Limb (tissue), 2 donors: ENCODE measurements around the gene CGB1.

ENCODE experiments used
- DNase-seq, 2 donors: peaks; one replicate each; pipeline ENCODE4 v3.0.0-alpha.2; 2016; ENCODE audit errors: extremely low spot score in 2 of 2

The CGB1 gene

GRCh38 chr19:48997972-48998371 lies 38.7 kb downstream of the CGB1 start:
- DNase-seq, result no peak

DNA sequence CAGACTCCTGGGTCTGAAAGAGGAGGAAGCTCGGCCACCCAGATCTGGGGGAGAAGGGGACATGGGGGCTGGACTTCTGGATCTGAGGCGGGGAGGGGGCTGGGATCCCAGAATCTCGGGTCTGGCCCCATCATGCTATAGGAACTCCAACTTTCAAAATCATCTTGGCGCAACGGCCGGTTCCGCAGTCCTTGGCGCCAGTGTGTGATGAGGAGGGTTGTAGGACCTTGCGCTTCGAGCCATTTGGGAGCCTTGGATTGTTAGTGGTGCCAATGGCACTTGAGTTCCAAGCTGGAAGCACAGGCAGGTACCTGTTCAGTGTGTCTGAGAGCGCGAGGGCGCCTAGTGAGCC lies 42.7 kb downstream of the CGB1 start:
- DNase-seq, result no peak

GRCh38 chr19:48993175-48994034 lies 43.3 kb downstream of the CGB1 start, which contains the start of the genes GYS1 and RUVBL2:
TSS of gene GYS1 (minus strand) at chr19:48993309. CDS start at chr19:48993112, 197 bp downstream.
TSS of gene RUVBL2 (plus strand) at chr19:48993887. CDS start at chr19:48993912, 25 bp downstream.
- peak; percentile 99 to 100 for DNase-seq

- DNase-seq, result no peak
Observed at GRCh38 chr19:48992581-48993174, 44.0 kb downstream of the CGB1 start.

DNA sequence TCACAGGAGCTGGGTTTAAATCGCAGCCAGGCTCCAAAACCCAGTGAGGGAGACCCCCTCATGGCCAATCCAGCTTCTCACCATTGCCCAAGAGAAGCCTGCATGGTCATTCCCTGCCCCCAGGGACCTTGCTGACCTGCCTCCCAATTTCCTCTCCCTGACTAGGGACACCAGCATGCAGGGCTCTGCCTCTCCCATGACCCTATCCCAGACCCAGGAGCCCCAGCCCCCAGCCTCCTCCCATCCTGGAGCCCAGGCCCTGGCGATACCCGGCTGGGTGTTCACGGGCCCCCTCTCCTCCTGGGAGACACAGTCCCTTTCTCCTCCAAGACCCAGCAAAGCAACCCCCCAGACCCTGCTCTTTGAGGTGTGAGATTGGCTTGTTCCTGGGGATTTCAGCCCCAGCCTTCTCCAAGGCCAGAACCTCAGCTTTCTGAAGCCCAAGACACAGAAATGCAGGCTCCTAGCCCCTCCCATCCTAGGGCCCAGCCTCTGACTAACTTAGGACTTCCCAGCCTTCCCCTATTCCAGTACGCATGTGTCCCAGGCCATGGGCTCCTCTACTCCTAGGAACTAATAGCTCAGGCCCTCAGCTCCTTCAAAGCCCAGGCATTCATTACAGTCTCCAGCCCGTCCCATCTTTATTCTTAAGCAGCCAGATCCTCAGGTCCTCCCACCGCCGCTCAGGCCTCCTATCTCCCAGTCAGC lies 44.7 kb downstream of the CGB1 start:
- peak; percentile 39 to 59 for DNase-seq

DNA sequence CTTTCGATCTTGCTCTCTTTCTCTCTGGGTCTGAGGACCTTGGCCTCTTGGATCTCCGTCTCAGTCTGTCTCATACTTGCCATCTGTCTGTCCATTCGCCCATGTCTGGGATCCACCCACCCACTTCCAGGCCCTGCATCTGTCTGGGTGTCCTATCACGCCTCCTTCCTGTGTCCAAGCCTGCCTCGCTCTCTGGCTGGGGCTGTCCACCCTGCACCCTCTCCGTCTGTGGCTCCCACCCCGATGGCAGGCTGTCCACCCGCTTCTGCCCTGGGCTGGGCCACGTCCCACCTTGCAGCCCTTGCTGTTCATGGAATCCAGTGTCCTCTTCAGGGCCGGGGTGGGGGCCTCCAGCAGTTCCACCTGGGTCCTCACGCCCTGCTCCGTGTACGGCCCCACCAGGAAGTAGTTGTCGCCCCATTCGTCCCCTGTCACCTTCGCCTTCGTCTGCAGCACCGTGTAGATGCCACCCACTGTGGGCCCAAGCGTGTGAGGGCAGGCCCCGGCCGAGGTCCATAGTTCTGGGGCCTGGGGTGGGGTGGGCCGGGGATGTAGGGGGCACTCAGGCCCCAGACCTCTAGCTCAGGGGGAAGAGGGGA lies 45.6 kb downstream of the CGB1 start:
- no peak for DNase-seq

GRCh38 chr19:48990400-48990799 lies 46.3 kb downstream of the CGB1 start:
- no peak for DNase-seq

- DNase-seq, result no peak
Observed at GRCh38 chr19:48989701-48990291, 46.9 kb downstream of the CGB1 start.

DNA sequence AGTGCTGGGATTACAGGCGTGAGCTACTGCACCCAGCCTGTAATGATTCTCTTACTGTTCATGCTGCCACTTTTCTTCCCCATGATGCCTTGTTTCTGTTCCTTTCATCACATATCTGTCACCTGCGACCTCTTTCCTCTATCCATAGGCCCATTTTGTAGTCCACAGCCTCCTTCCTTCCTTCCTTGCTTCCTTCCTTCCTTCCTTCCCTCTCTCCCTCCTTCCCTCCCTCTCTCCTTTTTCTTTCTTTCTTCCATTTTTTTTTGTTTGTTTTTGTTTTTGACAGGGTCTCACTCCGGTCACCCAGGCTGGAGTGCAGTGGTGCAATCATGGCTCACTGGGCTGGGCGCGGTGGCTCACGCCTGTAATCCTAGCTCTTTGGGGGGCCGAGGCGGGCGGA lies 47.8 kb downstream of the CGB1 start:
- no peak for DNase-seq

- DNase-seq, result no peak
Observed at GRCh38 chr19:48988286-48988685, 48.4 kb downstream of the CGB1 start.

GRCh38 chr19:48987323-48987722 lies 49.4 kb downstream of the CGB1 start:
- DNase-seq, result no peak

- no peak for DNase-seq
Observed at GRCh38 chr19:48986211-48986610, 50.5 kb downstream of the CGB1 start.

DNA sequence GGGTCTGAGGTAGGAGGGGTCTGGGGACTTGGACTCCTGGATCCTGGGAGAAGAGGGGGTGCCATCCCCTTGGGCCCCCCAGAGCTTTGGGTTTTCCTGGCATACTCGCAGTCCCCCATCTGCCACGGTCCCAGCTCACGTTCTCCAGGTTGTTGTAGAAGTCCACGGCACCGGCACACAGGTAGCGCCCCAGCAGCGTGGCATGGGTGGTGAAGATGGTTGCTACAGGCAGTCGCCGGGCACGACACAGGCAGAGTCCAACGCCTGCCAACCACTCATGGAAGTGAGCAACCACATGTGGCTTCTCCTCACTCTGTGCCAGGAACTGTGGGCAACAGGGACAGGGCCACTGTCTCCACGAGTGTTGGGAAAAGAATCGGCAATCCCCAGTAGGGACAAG lies 51.0 kb downstream of the CGB1 start:
- DNase-seq, result no peak
